Naive thymus-derived CD8-positive, alpha-beta T cell (primary cell): ENCODE measurements around the gene PALLD. TPM values are rescaled to one million over a fixed set of nuclear protein-coding genes. Genes with fewer than 3 reads are reported as not detected.

ENCODE experiments used
- ATAC-seq, 2 donors: fragments of 150-1000 bp; cut with Tn5 transposase in 1 of 2; sonication (Bioruptor Pico), chemical (Tn5 transposase) in 1 of 2; 1 replicate in 1 of 2; 2 replicates in 1 of 2; pipeline ENCODE4 v1.10.0; 2021; ENCODE audit warnings: mild to moderate bottlenecking in 2 of 2, moderate library complexity in 2 of 2
- POLR2A ChIA-PET: fragments of 350-600 bp; sonication (Branson Sonifier 250); formaldehyde crosslinking; loops from one replicate; lab custom pipeline; 2021; ENCODE audit warnings: antibody characterized with exemption; lab: Charles Lee
- DNase-seq, 10 donors: peaks; one replicate each; pipeline versions ENCODE4 v3.0.0 to v3.0.0-alpha.2; 2020 to 2022
- H3K27ac Mint-ChIP-seq, 10 donors: one replicate each; pipeline ENCODE4 v1.8.0; 2020 to 2022; ENCODE audit warnings: mild to moderate bottlenecking in 10 of 10, mixed read lengths in 10 of 10, moderate library complexity in 4 of 10, inconsistent platforms in 1 of 10
- H3K27me3 Mint-ChIP-seq, 5 donors: one replicate each; pipeline ENCODE4 v1.8.0; 2021 to 2022; ENCODE audit warnings: mixed read lengths in 5 of 5
- H3K36me3 Mint-ChIP-seq, 3 donors: one replicate each; pipeline ENCODE4 v1.8.0; 2020 to 2022; ENCODE audit warnings: mixed read lengths in 3 of 3, mild to moderate bottlenecking in 2 of 3, inconsistent platforms in 1 of 3
- H3K4me1 Mint-ChIP-seq, 4 donors: one replicate each; pipeline ENCODE4 v1.8.0; 2021 to 2022; ENCODE audit warnings: mixed read lengths in 4 of 4
- H3K4me3 Mint-ChIP-seq, 10 donors: one replicate each; pipeline ENCODE4 v1.8.0; 2020 to 2022; ENCODE audit warnings: mild to moderate bottlenecking in 10 of 10, mixed read lengths in 10 of 10, moderate library complexity in 6 of 10, inconsistent platforms in 1 of 10
- H3K9me3 Mint-ChIP-seq, 9 donors: one replicate each; pipeline ENCODE4 v1.8.0; 2020 to 2022; ENCODE audit warnings: mixed read lengths in 9 of 9, mild to moderate bottlenecking in 3 of 9, inconsistent platforms in 1 of 9, moderate library complexity in 1 of 9
- polyA plus RNA-seq, 3 donors: library from polyadenylated mRNA; unstranded; fragments of 300-500 nt; fragmentation: Illumina TruSeq; gene quantifications; one replicate each; pipeline ENCODE4 v1.2.3, GENCODE V29; 2021
- total RNA-seq, 8 experiments: library from RNA in 2 of 8; stranded (reverse) in 2 of 8; gene quantifications; one replicate each; pipeline ENCODE4 v1.2.3 and lab custom pipeline; 2021 to 2026

The PALLD gene
- total and polyA plus RNA-seq, 5 experiments from 2014 or later: 0.08 to 0.34 (median 0.32) TPM; not detected in 2

DNA sequence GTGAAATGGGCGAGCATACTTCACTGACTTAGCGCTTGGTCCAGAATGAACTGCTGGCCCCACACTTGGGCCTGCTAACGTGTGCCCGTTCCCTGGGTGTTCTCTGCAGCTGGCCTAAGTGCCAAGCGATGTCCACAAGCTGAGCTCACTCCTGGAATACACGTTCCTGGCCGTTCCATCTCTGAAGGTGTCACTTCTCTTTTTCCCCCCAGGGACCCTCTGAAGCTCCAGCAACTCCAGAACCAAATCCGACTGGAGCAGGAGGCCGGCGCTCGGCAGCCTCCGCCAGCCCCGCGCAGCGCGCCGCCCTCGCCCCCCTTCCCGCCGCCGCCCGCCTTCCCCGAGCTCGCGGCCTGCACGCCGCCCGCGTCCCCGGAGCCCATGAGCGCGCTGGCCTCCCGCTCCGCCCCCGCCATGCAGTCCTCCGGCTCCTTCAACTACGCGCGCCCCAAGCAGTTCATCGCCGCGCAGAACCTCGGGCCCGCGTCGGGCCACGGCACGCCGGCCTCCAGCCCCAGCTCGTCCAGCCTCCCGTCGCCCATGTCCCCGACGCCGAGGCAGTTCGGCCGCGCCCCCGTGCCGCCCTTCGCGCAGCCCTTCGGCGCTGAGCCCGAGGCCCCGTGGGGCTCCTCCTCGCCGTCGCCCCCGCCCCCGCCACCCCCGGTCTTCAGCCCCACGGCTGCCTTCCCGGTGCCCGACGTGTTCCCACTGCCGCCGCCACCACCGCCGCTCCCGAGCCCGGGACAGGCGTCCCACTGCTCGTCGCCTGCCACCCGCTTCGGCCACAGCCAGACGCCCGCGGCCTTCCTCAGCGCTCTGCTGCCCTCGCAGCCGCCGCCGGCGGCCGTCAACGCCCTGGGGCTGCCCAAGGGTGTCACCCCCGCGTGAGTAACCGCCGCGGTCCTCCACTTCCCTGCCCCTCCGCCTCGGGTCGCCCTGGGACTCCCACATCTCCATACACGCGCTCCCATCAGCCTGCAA is 380.9 kb downstream of the PALLD start:
- Mint-ChIP-seq H3K36me3 (peaks cover 0 to 2% (median 0%) of the 10 kb centered on the region in 3 donors), H3K27ac (peak overlapping the region in 3 of 10 donors; percentile 22 to 68 (median 60)), H3K4me3 (peak overlapping the region; percentile 58 to 89 (median 83)), H3K9me3 (peaks cover 0 to 3% (median 0%) of the 10 kb centered on the region in 9 donors), H3K27me3 (peaks cover 46 to 82% (median 51%) of the 10 kb centered on the region in 5 donors), H3K4me1 (peaks cover 4 to 39% (median 7%) of the 10 kb centered on the region in 4 donors)
- ATAC-seq (peak; percentile 62 to 85), DNase-seq (peak in 5 of 10 donors; percentile 5 to 24 (median 17))
- POLR2A ChIA-PET: no interaction called here

DNA sequence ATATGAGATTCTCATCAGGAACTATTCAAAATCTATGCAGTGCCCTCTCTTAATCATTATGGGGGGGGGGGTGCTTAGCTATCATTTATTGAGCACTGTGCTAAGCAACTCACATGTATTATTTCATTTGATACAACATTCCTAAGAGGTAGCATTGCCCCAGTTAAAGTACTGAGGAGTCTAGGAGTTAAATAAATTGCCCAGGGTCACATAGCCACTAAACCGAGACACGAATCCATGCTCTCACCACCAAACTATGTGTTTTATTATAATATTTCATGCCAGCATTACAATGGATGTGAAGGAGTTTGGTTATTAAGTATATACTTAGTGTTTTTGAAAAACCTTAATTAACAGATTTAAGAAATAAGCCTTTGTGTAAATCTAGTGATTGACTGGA is 381.8 kb downstream of the PALLD start:
- H3K4me1 Mint-ChIP-seq: peaks cover 4 to 39% (median 7%) of the 10 kb centered on the region in 4 donors
- H3K9me3 Mint-ChIP-seq: peaks cover 0 to 3% (median 0%) of the 10 kb centered on the region in 9 donors
- H3K27me3 Mint-ChIP-seq: peaks cover 45 to 82% (median 51%) of the 10 kb centered on the region in 5 donors
- ATAC-seq: no peak
- POLR2A ChIA-PET: no interaction called here
- peaks cover 0 to 2% (median 0%) of the 10 kb centered on the region in 3 donors for H3K36me3 Mint-ChIP-seq
- H3K4me3 Mint-ChIP-seq: peak overlapping the region; percentile 58 to 89 (median 83)
- H3K27ac Mint-ChIP-seq: peak overlapping the region in 3 of 10 donors; percentile 22 to 68 (median 60)
- no peak for DNase-seq

DNA sequence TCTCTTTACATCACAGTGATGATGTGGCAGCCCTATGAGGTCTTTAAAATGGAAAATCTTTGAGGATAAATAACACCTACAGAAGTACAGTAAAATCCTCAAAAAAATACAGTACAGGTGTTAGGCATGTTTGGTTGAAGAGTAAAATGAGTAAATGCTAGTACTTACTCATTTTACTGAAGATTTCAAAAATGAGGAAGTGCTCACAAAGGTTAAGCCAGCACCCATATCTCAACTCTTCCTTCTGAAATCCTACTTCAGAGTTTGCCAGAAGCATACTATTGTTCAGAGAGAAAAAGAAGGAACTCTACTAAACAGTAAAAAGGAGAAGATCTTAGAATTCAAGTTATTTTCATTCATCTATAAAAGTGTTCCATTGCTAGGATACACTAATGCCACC is 382.3 kb downstream of the PALLD start:
- peaks cover 0 to 3% (median 0%) of the 10 kb centered on the region in 9 donors for H3K9me3 Mint-ChIP-seq
- H3K27me3 Mint-ChIP-seq: peaks cover 40 to 77% (median 51%) of the 10 kb centered on the region in 5 donors
- H3K4me3 Mint-ChIP-seq: peak overlapping the region in 3 of 10 donors; percentile 3 to 83 (median 8)
- peaks cover 4 to 39% (median 7%) of the 10 kb centered on the region in 4 donors for H3K4me1 Mint-ChIP-seq
- DNase-seq (no peak), ATAC-seq (no peak)
- POLR2A ChIA-PET: no interaction called here
- peaks cover 0 to 2% (median 0%) of the 10 kb centered on the region in 3 donors for H3K36me3 Mint-ChIP-seq
- no peak overlapping the region for H3K27ac Mint-ChIP-seq

DNA sequence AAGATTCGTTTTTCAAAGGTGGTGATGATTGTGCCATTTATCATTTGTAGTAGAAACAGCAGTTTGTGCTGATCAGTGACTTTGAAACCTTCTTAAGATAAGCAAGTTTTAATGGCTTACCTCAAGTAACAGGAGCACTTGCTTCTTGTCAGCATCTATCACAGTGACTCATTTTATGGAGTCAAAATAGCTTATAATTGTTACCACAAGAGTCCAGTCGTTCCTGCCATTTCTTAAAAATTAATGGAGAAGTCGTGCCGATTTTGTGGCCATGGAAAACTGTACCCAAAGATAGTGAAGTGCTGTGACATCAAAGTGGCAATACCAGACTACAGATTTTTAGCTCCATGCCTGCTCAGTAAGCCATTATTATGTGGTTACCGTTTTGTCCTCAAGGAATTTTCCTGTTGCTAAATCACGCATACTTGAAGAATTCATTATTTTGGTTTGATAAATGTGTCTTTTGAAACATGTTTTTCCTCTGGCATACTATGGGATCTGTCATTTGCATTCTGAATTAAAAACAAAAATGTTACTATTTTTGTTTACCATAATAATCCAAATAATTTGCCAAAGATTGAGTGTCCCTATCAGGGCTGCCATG is 383.3 kb downstream of the PALLD start:
- POLR2A ChIA-PET: no interaction called here
- no peak overlapping the region for H3K27ac Mint-ChIP-seq
- peaks cover 0 to 2% (median 0%) of the 10 kb centered on the region in 3 donors for H3K36me3 Mint-ChIP-seq
- peaks cover 36 to 67% (median 44%) of the 10 kb centered on the region in 5 donors for H3K27me3 Mint-ChIP-seq
- peaks cover 0 to 3% (median 0%) of the 10 kb centered on the region in 9 donors for H3K9me3 Mint-ChIP-seq
- ATAC-seq (no peak), DNase-seq (no peak)
- peaks cover 4 to 39% (median 7%) of the 10 kb centered on the region in 4 donors for H3K4me1 Mint-ChIP-seq
- no peak overlapping the region for H3K4me3 Mint-ChIP-seq

DNA sequence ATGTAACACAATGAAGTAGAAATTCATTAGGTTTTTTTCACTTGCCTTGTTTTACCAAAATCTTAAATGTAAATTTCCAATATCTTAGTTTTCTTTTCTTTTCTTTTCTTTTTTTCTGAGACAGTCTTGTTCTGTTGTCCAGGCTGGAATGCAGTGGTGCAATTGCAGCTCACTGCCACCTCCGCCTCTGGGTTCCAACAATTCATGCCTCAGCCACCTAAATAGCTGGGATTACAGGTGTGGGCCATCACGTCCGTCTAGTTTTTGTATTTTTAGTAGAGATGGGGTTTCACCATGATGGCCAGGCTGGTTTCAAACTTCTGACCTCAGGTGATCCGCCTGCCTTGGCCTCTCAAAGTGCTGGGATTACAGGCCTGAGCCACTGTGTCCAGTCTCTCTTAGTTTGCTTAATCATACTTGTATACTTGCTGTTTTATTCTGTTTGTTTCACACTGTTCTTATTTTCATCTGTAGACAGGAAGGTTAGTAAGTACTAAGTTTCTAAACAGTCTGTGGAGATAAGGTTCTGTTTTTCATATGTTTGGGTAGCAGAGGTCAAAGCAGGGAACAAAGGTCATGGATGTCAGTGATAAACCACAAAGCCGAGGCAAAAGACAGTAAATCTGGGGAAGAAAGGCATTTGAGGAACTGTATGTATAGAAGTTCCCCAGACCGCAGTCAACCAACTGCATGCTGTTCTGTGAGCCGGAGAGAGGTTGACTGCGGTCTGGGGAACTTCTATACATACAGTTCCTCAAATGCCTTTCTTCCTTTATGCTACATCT is 384.2 kb downstream of the PALLD start:
- DNase-seq (no peak), ATAC-seq (no peak)
- no peak overlapping the region for H3K27ac Mint-ChIP-seq
- peaks cover 4 to 39% (median 7%) of the 10 kb centered on the region in 4 donors for H3K4me1 Mint-ChIP-seq
- H3K9me3 Mint-ChIP-seq: peaks cover 0 to 2% (median 0%) of the 10 kb centered on the region in 9 donors
- H3K27me3 Mint-ChIP-seq: peaks cover 31 to 58% (median 36%) of the 10 kb centered on the region in 5 donors
- H3K4me3 Mint-ChIP-seq: no peak overlapping the region
- H3K36me3 Mint-ChIP-seq: peaks cover 0 to 2% (median 0%) of the 10 kb centered on the region in 3 donors
- POLR2A ChIA-PET: no interaction called here

DNA sequence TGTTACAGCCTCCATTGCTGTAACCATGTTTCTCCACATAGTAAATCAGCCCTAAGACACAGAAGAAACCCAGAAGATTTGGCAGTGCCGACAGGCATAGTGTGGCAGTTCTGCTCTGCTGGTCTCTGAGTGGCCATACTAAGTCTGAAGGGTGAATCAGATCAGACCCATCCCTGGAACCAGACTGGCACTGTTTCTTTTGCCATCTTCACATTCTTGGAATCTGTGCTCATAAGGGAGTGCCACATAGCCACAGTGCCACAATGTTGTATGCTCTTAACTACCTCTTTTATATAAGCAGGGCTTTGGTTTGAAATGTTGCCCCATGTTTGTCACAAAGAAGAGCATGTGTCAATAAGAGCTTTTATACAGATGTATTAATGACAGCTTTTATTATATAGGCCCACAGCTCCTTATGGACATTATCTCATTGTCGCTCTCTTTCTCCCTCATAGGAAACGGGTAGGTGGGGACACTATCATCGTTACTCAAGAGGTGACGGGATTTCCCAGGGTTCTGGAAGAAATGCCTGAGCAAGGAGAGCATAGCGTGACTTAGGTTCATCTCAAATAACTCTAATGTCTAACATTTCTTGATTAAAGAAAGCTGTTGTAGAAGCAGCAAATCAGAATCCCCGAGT is 385.0 kb downstream of the PALLD start:
- H3K27me3 Mint-ChIP-seq: peaks cover 27 to 49% (median 30%) of the 10 kb centered on the region in 5 donors
- peaks cover 4 to 38% (median 7%) of the 10 kb centered on the region in 4 donors for H3K4me1 Mint-ChIP-seq
- H3K36me3 Mint-ChIP-seq: peaks cover 0 to 2% (median 0%) of the 10 kb centered on the region in 3 donors
- no peak overlapping the region for H3K27ac Mint-ChIP-seq
- POLR2A ChIA-PET: no interaction called here
- H3K9me3 Mint-ChIP-seq: no peaks in the 10 kb centered on the region
- DNase-seq (no peak), ATAC-seq (no peak)
- no peak overlapping the region for H3K4me3 Mint-ChIP-seq

DNA sequence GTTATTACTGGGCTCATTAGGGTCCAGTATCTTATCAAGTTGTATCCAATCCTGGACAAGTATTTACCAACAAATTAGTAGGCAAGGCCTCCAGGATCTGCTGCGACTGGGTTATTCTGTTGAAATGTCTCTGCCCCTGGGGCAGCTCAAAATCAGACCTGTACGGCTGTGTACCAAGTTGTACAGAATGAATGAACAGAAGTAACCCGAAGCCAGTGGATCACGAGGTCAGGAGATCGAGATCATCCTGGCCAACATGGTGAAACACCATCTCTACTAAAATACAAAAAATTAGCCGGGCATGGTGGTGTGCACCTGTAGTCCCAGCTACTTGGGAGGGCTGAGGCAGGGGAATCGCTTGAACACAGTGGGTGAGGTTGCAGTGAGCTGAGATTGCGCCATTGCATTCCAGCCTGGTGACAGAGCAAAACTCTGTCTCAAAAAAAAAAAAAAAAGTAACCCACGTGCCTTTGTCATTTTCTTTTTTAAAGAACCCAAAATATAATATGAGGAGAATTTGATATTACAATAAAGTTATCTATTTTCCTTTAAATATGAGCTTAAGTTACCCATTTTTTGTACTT is 385.9 kb downstream of the PALLD start:
- no peak overlapping the region for H3K27ac Mint-ChIP-seq
- POLR2A ChIA-PET: no interaction called here
- peaks cover 4 to 31% (median 5%) of the 10 kb centered on the region in 4 donors for H3K4me1 Mint-ChIP-seq
- H3K36me3 Mint-ChIP-seq: peaks cover 0 to 2% (median 0%) of the 10 kb centered on the region in 3 donors
- ATAC-seq: no peak
- H3K9me3 Mint-ChIP-seq: no peaks in the 10 kb centered on the region
- DNase-seq: no peak
- H3K27me3 Mint-ChIP-seq: peaks cover 21 to 43% (median 30%) of the 10 kb centered on the region in 5 donors
- no peak overlapping the region for H3K4me3 Mint-ChIP-seq

DNA sequence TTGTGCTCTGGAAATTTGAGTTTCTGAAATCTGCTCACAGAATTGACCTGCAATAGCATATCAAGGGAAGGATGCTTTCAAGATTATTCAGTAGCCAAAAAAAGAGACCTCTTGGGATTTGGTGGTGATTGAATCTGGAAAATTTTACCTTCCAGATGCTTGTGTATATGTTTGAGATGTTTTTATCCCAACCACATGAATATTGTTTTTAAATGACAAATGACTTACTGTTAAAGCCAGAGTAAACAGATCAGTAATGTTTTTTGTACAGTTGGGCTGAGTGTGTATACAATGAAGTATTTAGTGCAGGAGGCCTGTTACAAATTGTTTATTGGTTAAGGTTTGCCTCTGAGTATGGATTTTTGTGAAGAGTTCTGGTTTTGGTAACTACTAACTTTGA is 386.7 kb downstream of the PALLD start:
- H3K36me3 Mint-ChIP-seq: no peaks in the 10 kb centered on the region
- H3K9me3 Mint-ChIP-seq: no peaks in the 10 kb centered on the region
- ATAC-seq (no peak), DNase-seq (no peak)
- peaks cover 18 to 36% (median 26%) of the 10 kb centered on the region in 5 donors for H3K27me3 Mint-ChIP-seq
- POLR2A ChIA-PET: no interaction called here
- no peak overlapping the region for H3K27ac Mint-ChIP-seq
- peaks cover under 1 to 28% (median under 1%) of the 10 kb centered on the region in 4 donors for H3K4me1 Mint-ChIP-seq
- H3K4me3 Mint-ChIP-seq: no peak overlapping the region

DNA sequence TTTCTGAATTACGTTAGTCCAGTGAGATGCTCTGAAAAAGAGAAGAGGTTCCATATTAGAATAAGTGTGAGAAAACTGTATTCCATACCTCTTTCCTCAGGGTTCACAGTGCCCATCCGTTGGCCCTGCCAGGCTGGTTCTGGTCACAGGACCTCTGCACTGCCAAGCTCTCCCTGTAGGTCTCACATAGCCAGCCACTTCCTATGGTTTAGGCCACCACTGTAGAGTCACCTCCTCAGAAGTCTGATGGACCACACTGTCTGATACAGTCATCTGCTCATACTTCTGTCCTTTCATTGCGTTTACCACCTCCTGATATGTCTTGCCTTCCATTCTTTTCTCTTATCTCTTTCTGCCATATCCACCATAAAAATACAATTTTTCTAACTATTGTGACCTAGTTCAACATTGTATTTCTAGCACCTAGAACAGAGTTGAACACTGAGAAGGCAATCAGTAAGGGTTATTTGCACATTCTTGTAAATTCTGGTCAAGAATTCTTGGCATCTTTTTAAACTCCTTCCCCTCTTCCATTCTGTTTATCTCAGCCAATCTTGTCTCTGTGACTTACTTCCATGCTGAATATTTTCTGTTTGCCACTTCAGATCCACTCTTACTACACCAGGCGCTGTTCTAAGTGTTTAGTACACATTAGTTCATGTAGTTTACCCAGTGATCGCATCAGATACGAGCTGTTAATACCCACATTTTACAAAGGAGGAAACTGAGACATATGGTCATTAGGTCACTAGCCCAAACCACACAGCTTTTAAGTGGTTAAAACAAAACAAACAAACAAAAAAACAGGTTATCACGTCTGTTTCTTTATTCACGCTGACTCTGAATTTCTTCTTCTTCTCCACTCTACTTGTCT is 387.6 kb downstream of the PALLD start:
- Mint-ChIP-seq H3K4me3 (no peak overlapping the region), H3K4me1 (peaks cover 0 to 19% (median 0%) of the 10 kb centered on the region in 4 donors), H3K27ac (no peak overlapping the region), H3K27me3 (peaks cover 15 to 26% (median 18%) of the 10 kb centered on the region in 5 donors), H3K9me3 (no peaks in the 10 kb centered on the region), H3K36me3 (no peaks in the 10 kb centered on the region)
- ATAC-seq: no peak
- DNase-seq: no peak
- POLR2A ChIA-PET: no interaction called here

DNA sequence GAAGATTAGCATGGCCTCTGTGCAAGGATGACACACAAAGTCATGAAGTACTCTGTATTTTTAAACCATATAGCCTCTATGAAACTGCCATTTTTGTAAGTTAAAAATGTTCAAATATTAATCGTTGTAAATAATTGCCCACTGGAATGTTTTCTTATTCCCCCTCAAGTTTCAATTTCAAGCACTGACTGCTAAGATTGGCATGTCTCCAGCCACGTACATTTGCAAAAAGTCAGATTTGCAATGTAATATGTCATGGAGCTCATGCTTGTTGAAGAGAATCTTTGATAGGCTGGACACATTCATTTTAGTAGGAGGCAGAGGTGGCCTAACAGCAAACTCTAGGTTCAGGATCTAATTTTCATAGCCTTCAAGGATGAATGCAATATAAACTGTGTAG is 388.5 kb downstream of the PALLD start:
- Mint-ChIP-seq H3K4me3 (no peak overlapping the region), H3K9me3 (no peaks in the 10 kb centered on the region), H3K36me3 (peaks cover 0 to 3% (median 0%) of the 10 kb centered on the region in 3 donors), H3K27me3 (peaks cover 9 to 17% (median 12%) of the 10 kb centered on the region in 5 donors), H3K27ac (no peak overlapping the region), H3K4me1 (peaks cover 0 to 12% (median 0%) of the 10 kb centered on the region in 4 donors)
- no peak for DNase-seq
- POLR2A ChIA-PET: no interaction called here
- ATAC-seq: no peak
